Activated T-cell treated with anti-CD3 and anti-CD28 coated beads, Interleukin-2, amount 50 U/mL, for 24 hours (primary cell): ENCODE results near the gene OSBP.
A peak's percentile ranks its signal among the peaks of the same experiment; 100 is the strongest.

ENCODE experiments used
- DNase-seq: peaks from one replicate; pipeline ENCODE4 v3.0.0-alpha.2; 2020
- H3K27ac Mint-ChIP-seq: 2 replicates; pipeline ENCODE4 v1.8.0; 2020; ENCODE audit warnings: mild to moderate bottlenecking, mixed read lengths
- H3K27me3 Mint-ChIP-seq: 2 replicates; pipeline ENCODE4 v1.8.0; 2020; ENCODE audit warnings: mixed read lengths
- H3K36me3 Mint-ChIP-seq: 2 replicates; pipeline ENCODE4 v1.8.0; 2020; ENCODE audit warnings: low read depth, mixed read lengths
- H3K4me1 Mint-ChIP-seq: 2 replicates; pipeline ENCODE4 v1.8.0; 2020; ENCODE audit warnings: low read depth, mixed read lengths
- H3K4me3 Mint-ChIP-seq: 2 replicates; pipeline ENCODE4 v1.8.0; 2020; ENCODE audit warnings: mild to moderate bottlenecking, moderate library complexity, mixed read lengths
- H3K9me3 Mint-ChIP-seq: 2 replicates; pipeline ENCODE4 v1.8.0; 2020; ENCODE audit warnings: mixed read lengths

Gene OSBP

DNA sequence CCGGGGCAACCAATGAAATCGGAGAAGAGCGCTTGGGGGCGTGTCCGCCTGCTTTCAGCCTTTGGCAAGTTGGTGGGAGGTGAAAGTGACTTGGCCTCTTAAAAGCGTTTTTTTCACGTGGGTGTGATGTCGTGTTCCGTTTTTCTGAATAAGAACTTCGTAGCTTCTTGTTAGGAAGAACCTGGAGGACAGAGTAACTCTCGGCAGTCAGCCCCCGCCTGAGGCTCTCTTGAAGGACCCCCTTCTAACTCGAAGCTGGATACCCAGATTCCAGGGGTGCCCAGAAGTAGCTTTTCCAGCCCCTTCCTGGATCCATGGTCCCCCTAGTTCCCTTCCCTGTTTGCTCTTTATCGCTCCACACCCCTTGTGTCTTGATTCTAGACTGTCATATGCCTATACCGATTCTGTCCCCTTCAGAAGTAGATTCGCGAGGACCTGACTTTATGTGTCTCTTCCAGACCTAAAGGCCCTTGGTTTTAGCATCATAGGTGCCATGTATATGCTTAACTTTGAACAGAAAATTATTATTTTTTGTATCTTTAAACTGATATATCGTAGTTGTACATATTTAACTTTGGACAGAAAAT is 915 bp upstream of the OSBP start:
- H3K27me3 Mint-ChIP-seq = no peaks in the 10 kb centered on the region

DNA sequence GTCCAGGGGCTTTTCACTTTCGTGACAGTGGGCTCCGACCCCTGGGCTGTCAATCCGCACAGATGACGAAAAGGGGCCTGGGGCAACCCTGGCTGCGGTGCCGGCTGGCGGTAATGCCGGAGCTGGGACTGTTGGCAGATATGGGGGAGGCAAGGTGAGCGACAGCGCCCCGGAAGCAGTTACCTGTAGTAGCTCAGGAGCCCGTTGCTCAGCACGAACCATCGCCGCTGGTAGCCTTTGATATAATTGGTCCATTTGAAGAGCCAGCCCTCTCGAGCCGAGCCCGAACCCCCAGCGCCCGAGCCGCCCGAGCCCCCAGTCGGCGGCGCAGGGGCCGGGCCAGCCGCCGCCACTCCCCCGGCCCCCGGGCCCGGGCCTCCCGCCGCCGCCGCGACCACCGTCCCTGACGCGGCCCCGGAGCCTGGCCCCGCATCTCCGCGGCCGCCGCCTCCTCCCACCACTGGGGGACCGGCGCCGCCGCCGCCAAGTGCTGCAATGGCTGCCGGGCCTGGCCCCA is 396 bp downstream of the OSBP start:
- H3K4me3 Mint-ChIP-seq = peak overlapping the region; percentile 91
- peaks cover 57% of the 10 kb centered on the region for H3K4me1 Mint-ChIP-seq

More for the DNA sequence above, 915 bp upstream of the OSBP start:
- Mint-ChIP-seq H3K4me3 (peak overlapping the region; percentile 91), H3K36me3 (peaks cover 34% of the 10 kb centered on the region), H3K4me1 (peaks cover 46% of the 10 kb centered on the region), H3K9me3 (no peaks in the 10 kb centered on the region), H3K27ac (peak overlapping the region; percentile 99)
- no peak for DNase-seq

GRCh38 chr11:59614277-59615119 is 1.1 kb downstream of the OSBP start:
- DNase-seq = no peak
- peak overlapping the region; percentile 91 for H3K4me3 Mint-ChIP-seq
- H3K27me3 Mint-ChIP-seq = no peaks in the 10 kb centered on the region
- peaks cover 50% of the 10 kb centered on the region for H3K36me3 Mint-ChIP-seq
- peak overlapping the region; percentile 90 for H3K27ac Mint-ChIP-seq
- no peaks in the 10 kb centered on the region for H3K9me3 Mint-ChIP-seq
- H3K4me1 Mint-ChIP-seq = peaks cover 62% of the 10 kb centered on the region

More for the DNA sequence above, 396 bp downstream of the OSBP start:
- DNase-seq = peak; percentile 71
- H3K27ac Mint-ChIP-seq = peak overlapping the region; percentile 99
- H3K9me3 Mint-ChIP-seq = no peaks in the 10 kb centered on the region
- H3K27me3 Mint-ChIP-seq = no peaks in the 10 kb centered on the region
- H3K36me3 Mint-ChIP-seq = peaks cover 44% of the 10 kb centered on the region

- no peak for DNase-seq
- H3K4me1 Mint-ChIP-seq = peaks cover 75% of the 10 kb centered on the region
- H3K4me3 Mint-ChIP-seq = no peak overlapping the region
- no peaks in the 10 kb centered on the region for H3K9me3 Mint-ChIP-seq
- H3K27me3 Mint-ChIP-seq = no peaks in the 10 kb centered on the region
- H3K27ac Mint-ChIP-seq = peak overlapping the region; percentile 48
- peaks cover 77% of the 10 kb centered on the region for H3K36me3 Mint-ChIP-seq
Measured at GRCh38 chr11:59611570-59612565, 3.7 kb downstream of the OSBP start.

DNA sequence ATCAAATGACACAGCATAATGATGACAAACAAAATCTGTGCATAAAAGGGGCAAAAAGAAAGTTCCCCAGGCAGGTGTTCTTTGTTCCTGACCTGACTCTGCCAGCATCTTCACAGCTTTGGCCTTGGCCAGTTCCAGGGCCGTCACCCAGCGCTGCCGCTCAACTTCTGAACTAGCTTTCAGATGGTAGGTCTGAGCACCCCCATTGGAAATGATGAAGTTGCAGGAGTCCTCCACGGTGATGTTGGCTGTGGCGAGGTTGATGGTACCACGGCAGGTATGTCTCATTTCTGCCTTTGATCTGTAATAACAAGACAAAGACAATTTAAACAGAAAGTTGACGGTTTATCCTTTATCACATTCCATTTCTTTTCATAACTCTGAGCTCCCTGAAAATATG is 5.3 kb downstream of the OSBP start:
- DNase-seq = no peak
- Mint-ChIP-seq H3K9me3 (no peaks in the 10 kb centered on the region), H3K4me3 (no peak overlapping the region), H3K27ac (peak overlapping the region; percentile 82), H3K27me3 (no peaks in the 10 kb centered on the region), H3K4me1 (peaks cover 77% of the 10 kb centered on the region), H3K36me3 (peaks cover 93% of the 10 kb centered on the region)

DNA sequence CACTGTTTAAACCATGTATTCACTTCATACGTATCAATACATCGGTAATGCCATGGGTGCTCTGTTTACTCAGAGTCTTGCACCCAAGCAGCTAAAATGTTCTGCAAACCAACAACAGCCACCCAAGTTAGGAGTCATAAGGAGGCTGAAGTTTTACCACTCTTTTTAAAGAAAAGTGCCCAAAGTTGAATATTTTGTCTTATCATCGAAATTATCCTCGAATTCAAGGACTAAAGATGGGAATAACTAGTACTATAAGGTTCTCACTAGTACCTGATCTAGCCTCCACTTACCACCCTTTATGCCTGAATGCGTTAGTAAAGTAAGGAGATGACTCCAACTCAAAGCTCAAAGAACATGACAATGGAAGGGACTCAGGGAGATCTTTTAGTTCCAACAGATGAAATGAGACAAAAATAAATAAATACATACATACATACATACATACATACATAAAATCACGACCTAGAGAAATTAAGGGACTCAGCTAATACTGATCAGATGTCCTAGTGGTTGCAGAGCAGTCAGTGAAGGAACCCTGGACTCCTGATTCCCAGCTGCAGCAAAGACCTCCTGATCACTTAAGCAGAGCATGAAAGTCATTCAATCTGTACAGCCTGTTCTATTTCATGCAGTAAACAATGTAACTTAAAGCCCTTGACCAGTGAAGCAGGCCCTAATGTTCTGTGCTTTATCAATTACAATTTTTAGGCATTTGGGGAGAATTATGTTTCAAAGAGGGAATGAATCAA is 7.7 kb downstream of the OSBP start:
- DNase-seq = no peak
- Mint-ChIP-seq H3K4me1 (peaks cover 64% of the 10 kb centered on the region), H3K36me3 (peaks cover 92% of the 10 kb centered on the region), H3K9me3 (no peaks in the 10 kb centered on the region), H3K4me3 (no peak overlapping the region), H3K27ac (no peak overlapping the region), H3K27me3 (no peaks in the 10 kb centered on the region)

- H3K27ac Mint-ChIP-seq = peak overlapping the region; percentile 55
- H3K27me3 Mint-ChIP-seq = no peaks in the 10 kb centered on the region
- H3K9me3 Mint-ChIP-seq = no peaks in the 10 kb centered on the region
- peaks cover 22% of the 10 kb centered on the region for H3K4me1 Mint-ChIP-seq
- peaks cover 96% of the 10 kb centered on the region for H3K36me3 Mint-ChIP-seq
- H3K4me3 Mint-ChIP-seq = no peak overlapping the region
- no peak for DNase-seq
Measured at GRCh38 chr11:59602432-59602831, 13.1 kb downstream of the OSBP start.

- DNase-seq = no peak
- Mint-ChIP-seq H3K9me3 (no peaks in the 10 kb centered on the region), H3K27ac (peak overlapping the region; percentile 23), H3K36me3 (peaks cover 96% of the 10 kb centered on the region), H3K4me1 (peaks cover 19% of the 10 kb centered on the region), H3K4me3 (no peak overlapping the region), H3K27me3 (no peaks in the 10 kb centered on the region)
Measured at GRCh38 chr11:59601788-59602187, 13.8 kb downstream of the OSBP start.

- DNase-seq = no peak
- Mint-ChIP-seq H3K36me3 (peaks cover 95% of the 10 kb centered on the region), H3K4me3 (no peak overlapping the region), H3K9me3 (no peaks in the 10 kb centered on the region), H3K27me3 (no peaks in the 10 kb centered on the region), H3K4me1 (peaks cover 11% of the 10 kb centered on the region), H3K27ac (peak overlapping the region; percentile 33)
Measured at GRCh38 chr11:59600636-59601035, 14.9 kb downstream of the OSBP start.

- H3K4me1 Mint-ChIP-seq = peaks cover 10% of the 10 kb centered on the region
- no peaks in the 10 kb centered on the region for H3K27me3 Mint-ChIP-seq
- H3K27ac Mint-ChIP-seq = peak overlapping the region; percentile 33
- no peak overlapping the region for H3K4me3 Mint-ChIP-seq
- H3K36me3 Mint-ChIP-seq = peaks cover 96% of the 10 kb centered on the region
- no peaks in the 10 kb centered on the region for H3K9me3 Mint-ChIP-seq
- DNase-seq = no peak
Measured at GRCh38 chr11:59600234-59600633, 15.3 kb downstream of the OSBP start.

DNA sequence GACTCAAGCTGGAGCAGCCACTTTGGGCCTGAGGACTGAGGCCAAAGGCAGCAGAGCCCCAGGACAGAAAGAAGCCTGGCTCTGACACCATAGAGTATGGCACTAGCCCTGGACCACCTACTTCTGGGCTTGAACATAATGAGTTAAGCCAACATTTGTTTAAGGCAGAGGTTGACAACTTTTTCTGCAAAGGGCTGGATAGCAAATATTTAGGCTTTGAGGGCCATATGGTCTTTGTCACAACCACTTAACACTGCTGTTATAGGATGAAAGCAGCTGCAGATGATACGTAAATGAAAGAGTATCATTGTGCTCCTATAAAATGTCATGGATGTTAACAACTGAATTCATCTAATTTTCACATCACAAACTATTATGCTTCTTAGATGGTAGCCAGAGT is 16.6 kb downstream of the OSBP start:
- Mint-ChIP-seq H3K36me3 (peaks cover 99% of the 10 kb centered on the region), H3K4me1 (peaks cover 7% of the 10 kb centered on the region), H3K27ac (no peak overlapping the region), H3K4me3 (no peak overlapping the region), H3K27me3 (no peaks in the 10 kb centered on the region), H3K9me3 (no peaks in the 10 kb centered on the region)
- DNase-seq = no peak

GRCh38 chr11:59584294-59584693 is 31.3 kb downstream of the OSBP start:
- Mint-ChIP-seq H3K4me1 (no peaks in the 10 kb centered on the region), H3K9me3 (peaks cover 8% of the 10 kb centered on the region), H3K36me3 (peaks cover 82% of the 10 kb centered on the region), H3K4me3 (no peak overlapping the region), H3K27me3 (no peaks in the 10 kb centered on the region), H3K27ac (no peak overlapping the region)
- DNase-seq = no peak

- H3K36me3 Mint-ChIP-seq = peaks cover 86% of the 10 kb centered on the region
- no peaks in the 10 kb centered on the region for H3K27me3 Mint-ChIP-seq
- H3K27ac Mint-ChIP-seq = peak overlapping the region; percentile 57
- H3K4me3 Mint-ChIP-seq = no peak overlapping the region
- peaks cover 8% of the 10 kb centered on the region for H3K9me3 Mint-ChIP-seq
- no peak for DNase-seq
- no peaks in the 10 kb centered on the region for H3K4me1 Mint-ChIP-seq
Measured at GRCh38 chr11:59582006-59582405, 33.6 kb downstream of the OSBP start.

DNA sequence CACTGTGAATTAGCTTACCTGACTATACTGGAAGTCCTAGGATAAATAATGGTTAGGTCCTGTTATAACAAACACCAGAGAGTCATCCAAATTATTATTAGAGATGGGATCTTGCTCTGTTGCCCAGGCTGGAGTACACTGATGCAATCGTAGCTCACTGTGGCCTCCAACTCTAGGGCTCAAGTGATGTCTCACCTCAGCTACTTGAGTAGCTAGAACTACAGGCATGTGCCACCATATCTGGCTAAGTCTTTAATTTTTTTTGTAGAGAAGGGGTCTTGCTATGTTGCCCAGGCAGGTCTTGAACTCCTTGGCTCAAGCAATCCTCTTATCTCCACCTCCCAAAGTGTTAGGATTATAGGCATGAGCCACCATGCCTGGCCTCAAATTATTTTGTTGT is 37.2 kb downstream of the OSBP start:
- H3K4me1 Mint-ChIP-seq = no peaks in the 10 kb centered on the region
- H3K9me3 Mint-ChIP-seq = no peaks in the 10 kb centered on the region
- DNase-seq = no peak
- H3K27ac Mint-ChIP-seq = peak overlapping the region; percentile 1
- H3K4me3 Mint-ChIP-seq = no peak overlapping the region
- no peaks in the 10 kb centered on the region for H3K27me3 Mint-ChIP-seq
- peaks cover 91% of the 10 kb centered on the region for H3K36me3 Mint-ChIP-seq
